GM12878 (cell line): ENCODE measurements around the gene MAP1LC3B. TPM values are rescaled to one million over a fixed set of nuclear protein-coding genes. Genes with fewer than 3 reads are reported as not detected.

Experiments used
- ATAC-seq: fragments of 200-7000 bp; cut with Tn5 transposase; 3 replicates; pipeline ENCODE4 v1.9.1; 2020; ENCODE audit warnings: mild to moderate bottlenecking, moderate library complexity
- BruUV-seq: library from RNA; stranded (reverse); fragments of 400-500 nt; replicated peaks from 2 replicates; lab custom pipeline; 2021; lab: Mats Ljungman, UMichigan
- CTCF ChIA-PET: fragments of 300-600 bp; sonication (Branson Sonifier 250); formaldehyde crosslinking; extraction: SDS; loops from one replicate; lab custom pipeline; 2021; ENCODE audit warnings: inconsistent platforms; lab: Yijun Ruan, JAX
- POLR2A ChIA-PET: fragments of 350-600 bp; formaldehyde crosslinking; extraction: SDS; loops from one replicate; lab custom pipeline; 2021; ENCODE audit warnings: inconsistent platforms; lab: Charles Lee
- RAD21 ChIA-PET: fragments of 300-600 bp; sonication (Branson Sonifier 250); formaldehyde crosslinking; loops from one replicate; lab custom pipeline; 2023; ENCODE audit warnings: antibody characterized with exemption; ENCODE audit not compliant: unreplicated experiment; lab: Charles Lee
- SMC1A ChIA-PET: fragments of 300-600 bp; sonication (Branson Sonifier 250); formaldehyde crosslinking; loops from one replicate; lab custom pipeline; 2023; ENCODE audit not compliant: unreplicated experiment, uncharacterized antibody; lab: Charles Lee
- DNase-seq: peaks from one replicate; pipeline ENCODE4 v3.0.0-alpha.2; 2011; ENCODE audit warnings: low read depth, low spot score
- FAIRE-seq: peaks from 3 replicates; lab custom pipeline; 2011; peaks lifted over from hg19 to GRCh38; lab: Jason Lieb, UNC
- H2AFZ ChIP-seq: 2 replicates; pipeline ENCODE4 v1.6.0; 2011; ENCODE audit warnings: low read depth, low read length, control low read depth; ENCODE audit not compliant: control insufficient read depth
- H3K27ac ChIP-seq: 2 replicates; pipeline ENCODE4 v1.5.1; 2011; ENCODE audit warnings: control low read depth; ENCODE audit not compliant: control insufficient read depth, insufficient read depth
- H3K27me3 ChIP-seq, 2 experiments: replicated peaks in 1 of 2; 2 replicates each; pipeline versions ENCODE4 v1.6.0 to v1.6.1; 2011; ENCODE audit warnings: low read length in 1 of 2; ENCODE audit not compliant: control insufficient read depth in 2 of 2, insufficient read depth in 2 of 2
- H3K36me3 ChIP-seq, 2 experiments: 2 replicates each; pipeline ENCODE4 v1.5.1; 2011; ENCODE audit warnings: low read length in 1 of 2; ENCODE audit not compliant: control insufficient read depth in 2 of 2, insufficient read depth in 2 of 2
- H3K4me1 ChIP-seq: 2 replicates; pipeline ENCODE4 v1.6.1; 2011; ENCODE audit warnings: mild to moderate bottlenecking, low read length, moderate library complexity, mixed read lengths; ENCODE audit not compliant: control insufficient read depth, insufficient read depth
- H3K4me2 ChIP-seq: 2 replicates; pipeline ENCODE4 v1.6.0; 2011; ENCODE audit warnings: control low read depth; ENCODE audit not compliant: control insufficient read depth, insufficient read depth
- H3K4me3 ChIP-seq: fragments of 200-600 bp; sonication (generic); 2 replicates; pipeline ENCODE4 v1.5.1; 2016
- H3K79me2 ChIP-seq: 2 replicates; pipeline ENCODE4 v1.6.0; 2011; ENCODE audit warnings: low read length; ENCODE audit not compliant: control insufficient read depth, insufficient read depth
- H3K9ac ChIP-seq: 2 replicates; pipeline ENCODE4 v1.8.0; 2011; ENCODE audit warnings: low read length, control low read depth, mixed read lengths; ENCODE audit not compliant: control insufficient read depth, insufficient read depth
- H3K9me3 ChIP-seq: replicated peaks from 3 replicates; pipeline ENCODE4 v1.5.1; 2011; ENCODE audit warnings: mild to moderate bottlenecking, low read length; ENCODE audit not compliant: control insufficient read depth, insufficient read depth
- H4K20me1 ChIP-seq: 2 replicates; pipeline ENCODE4 v1.6.0; 2011; ENCODE audit not compliant: control insufficient read depth, insufficient read depth
- PAX8 ChIP-seq: fragments of 450-650 bp; IDR thresholded peaks from 2 replicates; pipeline ENCODE4 v1.6.1; 2017; ENCODE audit warnings: mild to moderate bottlenecking, moderate library complexity
- ZNF217 ChIP-seq: fragments of 450-650 bp; IDR thresholded peaks from 2 replicates; pipeline ENCODE4 v1.6.1; 2017; ENCODE audit warnings: antibody characterized with exemption, mild to moderate bottlenecking
- ZZZ3 ChIP-seq: IDR thresholded peaks from 2 replicates; pipeline ENCODE4 v1.6.1; 2011; ENCODE audit warnings: low read depth; ENCODE audit not compliant: control insufficient read depth, insufficient read length
- WGBS: methylation state at CpG from one replicate; pipeline ENCODE4 v1.1.6; 2016; ENCODE audit warnings: low lambda C conversion rate; ENCODE audit not compliant: insufficient replicate concordance, insufficient coverage; ENCODE audit errors: missing lambda C conversion rate; 5-methylcytosine and 5-hydroxymethylcytosine counted together
- in situ Hi-C: fragments of 300-500 bp; cut with MboI; formaldehyde crosslinking; loops from 9 replicates; pipeline ENCODE4 v1.14.3; 2018; ENCODE audit warnings: mixed read lengths
- intact Hi-C: fragments of 100-400 bp; cut with micrococcal nuclease; formaldehyde crosslinking; loops from one replicate; pipeline ENCODE4 v1.14.2; 2022; ENCODE audit not compliant: unreplicated experiment
- polyA plus RNA-seq, 11 experiments: library from polyadenylated mRNA; depleted of rRNA in 4 of 11; unstranded in 6 of 11; stranded (reverse) in 5 of 11; fragments of >200 nt; fragmentation: Nextera tagmentation in 4 of 11; fragmentation: Illumina TruSeq in 1 of 11; extraction: Ambion mirVana in 4 of 11; extraction: Trizol in 1 of 11; gene quantifications; 1 replicate in 1 of 11; 2 replicates in 10 of 11; pipeline versions ENCODE4 v1.2.1 to v1.2.3, GENCODE V29; 2011 to 2016; ENCODE audit warnings: inconsistent platforms in 2 of 11, missing spikeins in 2 of 11, low read depth in 1 of 11
- total RNA-seq, 4 experiments: library from RNA; depleted of rRNA in 3 of 4; stranded (reverse); fragments of >200 nt in 3 of 4; fragmentation: Illumina TruSeq in 1 of 4; extraction: Trizol in 1 of 4; gene quantifications; 2 replicates each; pipeline versions ENCODE4 v1.2.1 to v1.2.3, GENCODE V29; 2013 to 2021
- TF ChIP-seq, protein P1 (sequence below), 3 experiments: IDR thresholded peaks in 2 of 3; conservative IDR thresholded peaks in 1 of 3; 2 replicates each; pipeline ENCODE4 v1.5.1; 2011; ENCODE audit warnings: low read depth in 3 of 3, low read length in 3 of 3, mild to moderate bottlenecking in 3 of 3, control low read depth in 2 of 3, moderate library complexity in 2 of 3, inconsistent platforms in 1 of 3, mixed read lengths in 1 of 3; ENCODE audit not compliant: control insufficient read depth in 2 of 3, insufficient read depth in 1 of 3; ENCODE audit errors: extremely low read depth in 1 of 3

Gene MAP1LC3B
- total and polyA plus RNA-seq, 10 of the 15 experiments (the other 5 are each of a cell fraction or from before 2014, with no cell fraction given): 6.1 to 42.8 (median 13.7) TPM

DNA sequence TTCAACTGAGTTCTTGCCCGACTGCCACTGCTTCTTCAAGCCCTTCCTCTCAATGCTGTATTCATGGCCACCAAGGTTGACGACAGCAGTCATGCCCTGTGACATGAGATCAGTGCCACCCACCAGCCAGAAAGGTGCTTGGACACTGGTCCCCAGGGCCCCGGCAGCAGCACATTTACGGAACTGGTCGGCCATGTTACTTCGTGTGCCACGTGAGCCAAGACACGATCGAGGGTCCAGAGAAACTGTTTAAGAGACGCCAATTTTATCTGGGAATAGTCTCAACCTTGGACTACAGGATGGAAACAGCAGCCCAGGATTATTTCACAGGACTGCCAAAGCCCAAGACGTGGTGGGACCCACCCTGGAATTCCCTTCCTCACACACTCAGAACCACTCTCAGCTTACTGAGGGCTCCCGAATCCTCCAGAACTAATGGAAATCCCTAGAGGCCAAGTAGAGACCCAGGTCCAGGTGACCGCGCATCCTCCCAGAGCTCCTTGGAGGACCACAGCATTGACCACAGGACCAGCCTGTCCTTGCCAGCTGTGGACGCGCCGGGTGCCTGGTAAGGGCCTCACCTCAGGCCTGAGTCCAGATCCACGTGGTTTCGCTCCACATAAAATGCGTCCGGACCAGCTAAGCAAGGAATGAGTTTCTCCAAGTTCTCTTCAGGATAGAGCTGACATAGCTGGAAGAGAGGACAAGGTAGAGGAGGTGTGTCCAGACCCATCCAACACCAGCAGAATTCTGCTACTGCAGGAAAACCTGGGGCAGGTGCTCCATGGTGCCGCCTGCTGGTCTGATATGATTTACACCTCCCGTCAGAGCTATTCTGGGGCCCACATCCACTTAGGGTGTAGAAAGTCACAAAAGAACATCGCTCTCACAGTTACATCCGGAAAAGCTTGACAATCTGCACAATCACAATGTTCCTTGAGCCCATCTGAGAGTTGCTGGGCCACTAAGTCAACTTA, 28.2 kb downstream of the MAP1LC3B start:
- Histone ChIP-seq H3K79me2 (no peaks in the 10 kb centered on the region), H4K20me1 (no peaks in the 10 kb centered on the region; the same call in 1 of the 2 replicates), H3K9ac (no peak overlapping the region), H3K4me1 (no peaks in the 10 kb centered on the region), H3K9me3 (no peaks in the 10 kb centered on the region; the same call in 2 of the 3 replicates), H3K36me3 (no peaks in the 10 kb centered on the region), H3K4me3 (no peak overlapping the region)
- intact Hi-C loops: no loop called here
- ChIA-PET SMC1A (interaction anchor here (1.3 kb wide), 1 partner anchor 18 kb away, joined by 4 read pairs; no protein-coding TSS in a partner anchor), RAD21 (no interaction called here), CTCF (no interaction called here)
- ATAC-seq (no peak), DNase-seq (no peak)
- WGBS: 74% methylated on average over 25 of the region's 25 CpGs
- BruUV-seq: no TSS peak
- TF ChIP-seq, protein P1, sequence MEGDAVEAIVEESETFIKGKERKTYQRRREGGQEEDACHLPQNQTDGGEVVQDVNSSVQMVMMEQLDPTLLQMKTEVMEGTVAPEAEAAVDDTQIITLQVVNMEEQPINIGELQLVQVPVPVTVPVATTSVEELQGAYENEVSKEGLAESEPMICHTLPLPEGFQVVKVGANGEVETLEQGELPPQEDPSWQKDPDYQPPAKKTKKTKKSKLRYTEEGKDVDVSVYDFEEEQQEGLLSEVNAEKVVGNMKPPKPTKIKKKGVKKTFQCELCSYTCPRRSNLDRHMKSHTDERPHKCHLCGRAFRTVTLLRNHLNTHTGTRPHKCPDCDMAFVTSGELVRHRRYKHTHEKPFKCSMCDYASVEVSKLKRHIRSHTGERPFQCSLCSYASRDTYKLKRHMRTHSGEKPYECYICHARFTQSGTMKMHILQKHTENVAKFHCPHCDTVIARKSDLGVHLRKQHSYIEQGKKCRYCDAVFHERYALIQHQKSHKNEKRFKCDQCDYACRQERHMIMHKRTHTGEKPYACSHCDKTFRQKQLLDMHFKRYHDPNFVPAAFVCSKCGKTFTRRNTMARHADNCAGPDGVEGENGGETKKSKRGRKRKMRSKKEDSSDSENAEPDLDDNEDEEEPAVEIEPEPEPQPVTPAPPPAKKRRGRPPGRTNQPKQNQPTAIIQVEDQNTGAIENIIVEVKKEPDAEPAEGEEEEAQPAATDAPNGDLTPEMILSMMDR (IDR thresholded peaks at IDR 0.05 in 2 of 3, conservative IDR thresholded peaks at IDR 0.05 in 1 of 3; ENCODE audit: control insufficient read depth in 2 of 3, extremely low read depth in 1 of 3, insufficient read depth in 1 of 3, low read depth in 3 of 3, low read length in 3 of 3): peak; percentile 9 to 42 (median 35); a peak in 3 of 6 replicates
- no peak for TF ChIP-seq ZNF217
- no peak for TF ChIP-seq ZZZ3
- TF ChIP-seq PAX8: no peak
- TF ChIP-seq, all 136 proteins: peak for 1
- no peak for FAIRE-seq
- Histone ChIP-seq H2AFZ (no peak overlapping the region), H3K4me2 (no peak overlapping the region), H3K27ac (no peak overlapping the region), H3K27me3 (no peaks in the 10 kb centered on the region)
- in situ Hi-C loops: no loop called here
- POLR2A ChIA-PET: interaction anchor here (0.6 kb wide), 1 partner anchor 24 kb away, joined by 6 read pairs; no protein-coding TSS in a partner anchor
